ENCODE data around the gene GTF2F2. TPM values are rescaled to one million over a fixed set of nuclear protein-coding genes. Genes with fewer than 3 reads are reported as not detected.

Gene GTF2F2
- total RNA-seq, 1 experiment from 2014 or later = 33.8 TPM

DNA sequence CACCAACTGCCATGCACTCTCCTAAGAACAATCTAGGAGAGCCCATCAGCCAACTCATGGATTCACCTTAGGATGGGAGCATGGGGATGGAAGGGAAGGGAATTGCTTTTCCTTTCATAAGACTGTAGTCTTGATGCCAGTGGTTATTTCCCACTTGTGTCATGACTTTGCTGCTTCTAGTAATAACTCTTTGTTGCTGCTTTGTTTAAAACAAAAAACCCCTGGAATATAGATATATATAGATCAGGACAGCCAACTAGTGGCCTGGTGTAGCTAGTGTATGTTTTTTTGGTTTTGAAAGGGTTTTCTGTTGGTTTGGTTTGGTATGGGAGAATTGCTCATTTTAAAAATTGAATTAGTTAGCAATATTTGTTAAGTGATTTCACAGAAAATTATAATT, 119.8 kb downstream of the GTF2F2 start (continued):
- TF ChIP-seq, protein P1, sequence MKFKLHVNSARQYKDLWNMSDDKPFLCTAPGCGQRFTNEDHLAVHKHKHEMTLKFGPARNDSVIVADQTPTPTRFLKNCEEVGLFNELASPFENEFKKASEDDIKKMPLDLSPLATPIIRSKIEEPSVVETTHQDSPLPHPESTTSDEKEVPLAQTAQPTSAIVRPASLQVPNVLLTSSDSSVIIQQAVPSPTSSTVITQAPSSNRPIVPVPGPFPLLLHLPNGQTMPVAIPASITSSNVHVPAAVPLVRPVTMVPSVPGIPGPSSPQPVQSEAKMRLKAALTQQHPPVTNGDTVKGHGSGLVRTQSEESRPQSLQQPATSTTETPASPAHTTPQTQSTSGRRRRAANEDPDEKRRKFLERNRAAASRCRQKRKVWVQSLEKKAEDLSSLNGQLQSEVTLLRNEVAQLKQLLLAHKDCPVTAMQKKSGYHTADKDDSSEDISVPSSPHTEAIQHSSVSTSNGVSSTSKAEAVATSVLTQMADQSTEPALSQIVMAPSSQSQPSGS (CRISPR knock-in tag; IDR thresholded peaks at IDR 0.05; ENCODE audit: borderline replicate concordance, low read depth) = no peak
- TF ChIP-seq SMAD4 (CRISPR knock-in tag; IDR thresholded peaks at IDR 0.05) = no peak
- no peak for TF ChIP-seq ETV6 (CRISPR knock-in tag; IDR thresholded peaks at IDR 0.05)

DNA sequence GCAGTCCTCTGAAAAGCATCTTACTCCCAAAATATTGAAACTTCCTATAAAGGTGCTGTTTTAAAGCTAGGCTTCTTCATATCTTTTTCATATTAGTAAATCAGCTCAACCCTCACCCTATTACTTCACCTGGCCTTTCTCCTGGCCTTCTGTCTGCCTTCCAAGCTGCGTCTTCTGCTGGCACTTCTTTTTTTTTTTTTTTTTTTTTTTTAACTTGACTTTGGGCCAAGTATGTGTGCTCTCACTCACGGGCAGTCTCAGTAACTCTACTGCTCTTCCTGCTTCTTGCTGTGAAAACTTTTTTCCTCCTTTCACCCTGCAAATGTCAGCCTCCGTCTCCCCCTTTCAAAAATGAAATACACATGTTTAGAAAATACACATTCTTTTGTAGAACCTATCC, 121.8 kb downstream of the GTF2F2 start:
- DNase-seq (ENCODE audit: low spot score) = no peak
- TF ChIP-seq GTF2I (CRISPR knock-in tag; conservative IDR thresholded peaks at IDR 0.05) (no peak), SMAD4 (CRISPR knock-in tag; IDR thresholded peaks at IDR 0.05) (no peak), NFE2L1 (CRISPR knock-in tag; IDR thresholded peaks at IDR 0.05) (no peak), ETV6 (CRISPR knock-in tag; IDR thresholded peaks at IDR 0.05) (no peak), MYBL2 (CRISPR knock-in tag; IDR thresholded peaks at IDR 0.05) (no peak), RELA (CRISPR knock-in tag; IDR thresholded peaks at IDR 0.05; ENCODE audit: borderline replicate concordance) (no peak), ERG (CRISPR knock-in tag; IDR thresholded peaks at IDR 0.05) (no peak)
- TF ChIP-seq, protein P2, sequence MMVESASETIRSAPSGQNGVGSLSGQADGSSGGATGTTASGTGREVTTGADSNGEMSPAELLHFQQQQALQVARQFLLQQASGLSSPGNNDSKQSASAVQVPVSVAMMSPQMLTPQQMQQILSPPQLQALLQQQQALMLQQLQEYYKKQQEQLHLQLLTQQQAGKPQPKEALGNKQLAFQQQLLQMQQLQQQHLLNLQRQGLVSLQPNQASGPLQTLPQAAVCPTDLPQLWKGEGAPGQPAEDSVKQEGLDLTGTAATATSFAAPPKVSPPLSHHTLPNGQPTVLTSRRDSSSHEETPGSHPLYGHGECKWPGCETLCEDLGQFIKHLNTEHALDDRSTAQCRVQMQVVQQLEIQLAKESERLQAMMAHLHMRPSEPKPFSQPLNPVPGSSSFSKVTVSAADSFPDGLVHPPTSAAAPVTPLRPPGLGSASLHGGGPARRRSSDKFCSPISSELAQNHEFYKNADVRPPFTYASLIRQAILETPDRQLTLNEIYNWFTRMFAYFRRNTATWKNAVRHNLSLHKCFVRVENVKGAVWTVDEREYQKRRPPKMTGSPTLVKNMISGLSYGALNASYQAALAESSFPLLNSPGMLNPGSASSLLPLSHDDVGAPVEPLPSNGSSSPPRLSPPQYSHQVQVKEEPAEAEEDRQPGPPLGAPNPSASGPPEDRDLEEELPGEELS (CRISPR knock-in tag; IDR thresholded peaks at IDR 0.05) = no peak
- peaks cover 7% of the 10 kb centered on the region for H3K4me1 Mint-ChIP-seq
- ChIA-PET POLR2A (interaction anchor here (0.6 kb wide), 1 partner anchor 54 kb away, joined by 4 read pairs; no protein-coding TSS in a partner anchor), CTCF (interaction anchor here (1.3 kb wide), 1 partner anchor 196 kb away, joined by 4 read pairs; no protein-coding TSS in a partner anchor)
- H3K27me3 Mint-ChIP-seq (ENCODE audit: low read depth) = no peaks in the 10 kb centered on the region
- H3K4me3 Mint-ChIP-seq = no peak overlapping the region
- H3K9me3 Mint-ChIP-seq = peaks cover 5% of the 10 kb centered on the region
- no peaks in the 10 kb centered on the region; the same call in 1 of the 2 replicates for H3K36me3 Mint-ChIP-seq
- no peak overlapping the region for H3K27ac Mint-ChIP-seq
- no peak for ATAC-seq

DNA sequence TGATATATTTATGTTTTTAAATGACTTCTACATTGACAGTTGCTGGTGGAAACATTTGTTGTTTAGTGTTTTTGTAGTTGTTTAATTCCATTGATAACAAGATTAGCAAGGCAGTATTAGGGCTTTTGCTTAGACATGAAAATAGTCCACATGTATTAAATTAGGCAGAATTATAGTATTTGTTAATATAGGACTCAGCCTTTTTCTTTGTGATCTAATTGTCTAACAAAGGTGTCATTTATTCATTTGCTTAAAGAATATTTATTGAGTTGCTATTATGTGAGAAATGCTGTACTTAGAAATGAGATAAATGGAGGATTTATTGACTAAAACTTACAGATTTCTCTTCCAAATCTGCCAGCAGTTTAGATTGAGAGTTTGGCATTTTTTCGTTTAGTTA, 122.2 kb downstream of the GTF2F2 start:
- no peak overlapping the region for H3K4me3 Mint-ChIP-seq
- ChIA-PET CTCF (interaction anchor here (1.3 kb wide), 1 partner anchor 196 kb away, joined by 4 read pairs; no protein-coding TSS in a partner anchor), POLR2A (no interaction called here)
- H3K4me1 Mint-ChIP-seq = peaks cover 7% of the 10 kb centered on the region
- no peak for TF ChIP-seq SOX15 (CRISPR knock-in tag; IDR thresholded peaks at IDR 0.05)
- TF ChIP-seq ZNF138 (CRISPR knock-in tag; conservative IDR thresholded peaks at IDR 0.05) = no peak
- no peak for TF ChIP-seq ETV6 (CRISPR knock-in tag; IDR thresholded peaks at IDR 0.05)
- no peak for TF ChIP-seq ZNF317 (CRISPR knock-in tag; IDR thresholded peaks at IDR 0.05; ENCODE audit: borderline replicate concordance, low read depth)
- TF ChIP-seq ZNF263 (CRISPR knock-in tag; IDR thresholded peaks at IDR 0.05; ENCODE audit: low read depth) = no peak
- TF ChIP-seq NR1H2 (CRISPR knock-in tag; IDR thresholded peaks at IDR 0.05) = no peak
- no peak for TF ChIP-seq OVOL2 (CRISPR knock-in tag; IDR thresholded peaks at IDR 0.05; ENCODE audit: borderline replicate concordance)
- TF ChIP-seq SP1 (CRISPR knock-in tag; conservative IDR thresholded peaks at IDR 0.05) = no peak
- TF ChIP-seq, protein P3, sequence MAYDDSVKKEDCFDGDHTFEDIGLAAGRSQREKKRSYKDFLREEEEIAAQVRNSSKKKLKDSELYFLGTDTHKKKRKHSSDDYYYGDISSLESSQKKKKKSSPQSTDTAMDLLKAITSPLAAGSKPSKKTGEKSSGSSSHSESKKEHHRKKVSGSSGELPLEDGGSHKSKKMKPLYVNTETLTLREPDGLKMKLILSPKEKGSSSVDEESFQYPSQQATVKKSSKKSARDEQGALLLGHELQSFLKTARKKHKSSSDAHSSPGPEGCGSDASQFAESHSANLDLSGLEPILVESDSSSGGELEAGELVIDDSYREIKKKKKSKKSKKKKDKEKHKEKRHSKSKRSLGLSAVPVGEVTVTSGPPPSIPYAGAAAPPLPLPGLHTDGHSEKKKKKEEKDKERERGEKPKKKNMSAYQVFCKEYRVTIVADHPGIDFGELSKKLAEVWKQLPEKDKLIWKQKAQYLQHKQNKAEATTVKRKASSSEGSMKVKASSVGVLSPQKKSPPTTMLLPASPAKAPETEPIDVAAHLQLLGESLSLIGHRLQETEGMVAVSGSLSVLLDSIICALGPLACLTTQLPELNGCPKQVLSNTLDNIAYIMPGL (CRISPR knock-in tag; IDR thresholded peaks at IDR 0.05) = no peak
- no peaks in the 10 kb centered on the region; the same call in 1 of the 2 replicates for H3K36me3 Mint-ChIP-seq
- no peak for DNase-seq (ENCODE audit: low spot score)
- H3K27me3 Mint-ChIP-seq (ENCODE audit: low read depth) = no peaks in the 10 kb centered on the region
- H3K27ac Mint-ChIP-seq = no peak overlapping the region
- peaks cover 5% of the 10 kb centered on the region for H3K9me3 Mint-ChIP-seq
- ATAC-seq = no peak

All from WTC11 (cell line).